ENCODE data around the gene NAPA.

NAPA gene

GRCh38 chr19:47456721-47457474 is 58.0 kb downstream of the NAPA start:
- DNase-seq, result no peak

- no peak for DNase-seq
Observed at GRCh38 chr19:47450478-47450877, 64.4 kb downstream of the NAPA start.

GRCh38 chr19:47448360-47448727 is 66.5 kb downstream of the NAPA start:
- no peak for DNase-seq

GRCh38 chr19:47447470-47448359 is 67.1 kb downstream of the NAPA start:
- DNase-seq, result peak; percentile 39

GRCh38 chr19:47446534-47447469 is 68.1 kb downstream of the NAPA start:
- DNase-seq, result no peak

- peak; percentile 58 for DNase-seq
Observed at GRCh38 chr19:47445937-47446402, 68.9 kb downstream of the NAPA start.

- DNase-seq, result no peak
Observed at GRCh38 chr19:47445527-47445926, 69.3 kb downstream of the NAPA start.

- peak; percentile 33 for DNase-seq
Observed at GRCh38 chr19:47444388-47444821, 70.5 kb downstream of the NAPA start.

- no peak for DNase-seq
Observed at GRCh38 chr19:47443331-47443730, 71.5 kb downstream of the NAPA start.

GRCh38 chr19:47438793-47439220 is 76.1 kb downstream of the NAPA start:
- no peak for DNase-seq

Measured in effector CD4-positive, alpha-beta T cell (primary cell).